GM23338 (cell line): ENCODE results near the gene APBB1IP. TPM values are rescaled to one million over a fixed set of nuclear protein-coding genes. Genes with fewer than 3 reads are reported as not detected.

Experiments
- ATAC-seq: fragments of 200-7000 bp; cut with Tn5 transposase; 3 replicates; pipeline ENCODE4 v1.9.1; 2020
- DNase-seq: peaks from one replicate; pipeline ENCODE4 v3.0.0-alpha.2; 2015; ENCODE audit warnings: low spot score
- H2AFZ ChIP-seq: fragments of 200-600 bp; sonication (generic); 2 replicates; pipeline ENCODE4 v1.8.0; 2016; ENCODE audit warnings: antibody characterized with exemption, mild to moderate bottlenecking, moderate library complexity
- H3F3A ChIP-seq: fragments of 200-600 bp; sonication (generic); replicated peaks from 2 replicates; pipeline ENCODE4 v1.8.0; 2017; ENCODE audit warnings: antibody characterized with exemption, mixed run types, low read depth
- H3K27ac ChIP-seq: fragments of 200-600 bp; sonication (generic); 2 replicates; pipeline ENCODE4 v1.6.1; 2016; ENCODE audit warnings: low read depth
- H3K27me3 ChIP-seq: fragments of 200-600 bp; sonication (generic); 2 replicates; pipeline ENCODE4 v1.8.0; 2016; ENCODE audit warnings: mild to moderate bottlenecking, mixed run types, moderate library complexity; ENCODE audit not compliant: insufficient read depth
- H3K36me3 ChIP-seq: fragments of 200-600 bp; sonication (generic); 2 replicates; pipeline ENCODE4 v1.8.0; 2016; ENCODE audit warnings: mild to moderate bottlenecking; ENCODE audit not compliant: insufficient read depth
- H3K4me1 ChIP-seq: fragments of 200-600 bp; sonication (generic); 2 replicates; pipeline ENCODE4 v1.8.0; 2016; ENCODE audit warnings: mild to moderate bottlenecking, moderate library complexity; ENCODE audit not compliant: insufficient read depth
- H3K4me2 ChIP-seq: fragments of 200-600 bp; sonication (generic); 2 replicates; pipeline ENCODE4 v1.7.1; 2017; ENCODE audit warnings: mixed run types
- H3K4me3 ChIP-seq: fragments of 200-600 bp; sonication (generic); 2 replicates; pipeline ENCODE4 v1.6.1; 2016; ENCODE audit warnings: mixed run types
- H3K79me2 ChIP-seq: fragments of 200-600 bp; sonication (generic); replicated peaks from 2 replicates; pipeline ENCODE4 v1.8.0; 2017; ENCODE audit warnings: mild to moderate bottlenecking; ENCODE audit not compliant: insufficient read depth
- H3K9me2 ChIP-seq: fragments of 200-600 bp; sonication (generic); 2 replicates; pipeline ENCODE4 v1.8.0; 2017; ENCODE audit not compliant: insufficient read depth
- H4K20me1 ChIP-seq: fragments of 200-600 bp; sonication (generic); replicated peaks from 2 replicates; pipeline ENCODE4 v1.8.0; 2017; ENCODE audit warnings: mild to moderate bottlenecking; ENCODE audit not compliant: insufficient read depth
- H3K27ac Mint-ChIP-seq: 2 replicates; pipeline ENCODE4 v1.8.0; 2020; ENCODE audit warnings: inconsistent platforms, mild to moderate bottlenecking, moderate library complexity, mixed read lengths
- H3K27me3 Mint-ChIP-seq: 3 replicates; pipeline ENCODE4 v1.8.0; 2022; ENCODE audit warnings: low read depth, mild to moderate bottlenecking, moderate library complexity, mixed read lengths, inconsistent platforms; ENCODE audit not compliant: insufficient read depth, poor library complexity
- H3K36me3 Mint-ChIP-seq: 3 replicates; pipeline ENCODE4 v1.8.0; 2021; ENCODE audit warnings: low read depth, mild to moderate bottlenecking, inconsistent platforms, moderate library complexity, mixed read lengths
- H3K4me1 Mint-ChIP-seq: 3 replicates; pipeline ENCODE4 v1.8.0; 2020; ENCODE audit warnings: mild to moderate bottlenecking, inconsistent platforms, mixed read lengths
- H3K4me3 Mint-ChIP-seq: 3 replicates; pipeline ENCODE4 v1.8.0; 2021; ENCODE audit warnings: moderate library complexity, mild to moderate bottlenecking, inconsistent platforms, mixed read lengths
- H3K9me3 Mint-ChIP-seq: 3 replicates; pipeline ENCODE4 v1.8.0; 2020; ENCODE audit warnings: moderate library complexity, mild to moderate bottlenecking, inconsistent platforms, mixed read lengths
- CREB1 ChIP-seq: fragments of 250-450 bp; sonication (Bioruptor Pico); IDR thresholded peaks from 2 replicates; pipeline ENCODE4 v1.5.0; 2020; ENCODE audit warnings: low read depth, mild to moderate bottlenecking, moderate library complexity
- ETS1 ChIP-seq: IDR thresholded peaks from 2 replicates; pipeline ENCODE4 v1.6.1; 2016; ENCODE audit warnings: antibody characterized with exemption
- EZH2 ChIP-seq: fragments of 200-600 bp; sonication (generic); IDR thresholded peaks from one replicate; pipeline ENCODE4 v1.8.0; 2017; ENCODE audit warnings: antibody characterized with exemption, mild to moderate bottlenecking, low read depth; ENCODE audit not compliant: unreplicated experiment
- EZH2phosphoT487 ChIP-seq: fragments of 200-600 bp; sonication (generic); IDR thresholded peaks from one replicate; pipeline ENCODE4 v1.8.1; 2018; ENCODE audit warnings: antibody characterized with exemption; ENCODE audit not compliant: unreplicated experiment
- JUNB ChIP-seq: IDR thresholded peaks from one replicate; pipeline ENCODE4 v1.6.1; 2016; ENCODE audit warnings: antibody characterized with exemption; ENCODE audit not compliant: unreplicated experiment
- NANOG ChIP-seq: IDR thresholded peaks from 2 replicates; pipeline ENCODE4 v1.6.1; 2016; ENCODE audit warnings: antibody characterized with exemption, borderline replicate concordance
- POLR2AphosphoS5 ChIP-seq: IDR thresholded peaks from 2 replicates; pipeline ENCODE4 v1.6.1; 2016; ENCODE audit warnings: antibody characterized with exemption, low read depth
- REST ChIP-seq: IDR thresholded peaks from one replicate; pipeline ENCODE4 v1.6.1; 2018; ENCODE audit warnings: antibody characterized with exemption; ENCODE audit not compliant: unreplicated experiment
- STAT1 ChIP-seq: IDR thresholded peaks from one replicate; pipeline ENCODE4 v1.6.1; 2016; ENCODE audit warnings: antibody characterized with exemption; ENCODE audit not compliant: unreplicated experiment
- ZNF114 ChIP-seq: fragments of 250-450 bp; sonication (Bioruptor Pico); IDR thresholded peaks from 2 replicates; pipeline ENCODE4 v1.5.0; 2020; ENCODE audit warnings: mild to moderate bottlenecking, moderate library complexity
- ZNF331 ChIP-seq: fragments of 250-450 bp; sonication (Bioruptor Pico); IDR thresholded peaks from 2 replicates; pipeline ENCODE4 v1.5.0; 2020; ENCODE audit warnings: low read depth, mild to moderate bottlenecking, moderate library complexity
- ZNF462 ChIP-seq: fragments of 250-450 bp; sonication (Bioruptor Pico); IDR thresholded peaks from 2 replicates; pipeline ENCODE4 v1.5.0; 2020; ENCODE audit warnings: mild to moderate bottlenecking, moderate library complexity
- polyA plus RNA-seq: library from polyadenylated mRNA; unstranded; fragments of >200 nt; fragmentation: Nextera tagmentation; extraction: Ambion mirVana; gene quantifications from 2 replicates; pipeline ENCODE4 v1.2.1, GENCODE V29; 2016
- total RNA-seq: library from RNA; depleted of rRNA; stranded (reverse); fragments of >200 nt; shearing (Covaris generic); gene quantifications from 2 replicates; pipeline ENCODE4 v1.2.3, GENCODE V29; 2014
- TF ChIP-seq, protein P1 (sequence below), 2 experiments: fragments of 200-600 bp in 1 of 2; sonication (generic) in 1 of 2; conservative IDR thresholded peaks; 2 replicates each; pipeline versions ENCODE4 v1.5.1 to v1.6.1; 2016 to 2017; ENCODE audit warnings: antibody characterized with exemption in 2 of 2, low read depth in 2 of 2, mild to moderate bottlenecking in 2 of 2, moderate library complexity in 1 of 2

Gene APBB1IP
- total and polyA plus RNA-seq, 2 experiments from 2014 or later, result 0.14 to 0.16 TPM

DNA sequence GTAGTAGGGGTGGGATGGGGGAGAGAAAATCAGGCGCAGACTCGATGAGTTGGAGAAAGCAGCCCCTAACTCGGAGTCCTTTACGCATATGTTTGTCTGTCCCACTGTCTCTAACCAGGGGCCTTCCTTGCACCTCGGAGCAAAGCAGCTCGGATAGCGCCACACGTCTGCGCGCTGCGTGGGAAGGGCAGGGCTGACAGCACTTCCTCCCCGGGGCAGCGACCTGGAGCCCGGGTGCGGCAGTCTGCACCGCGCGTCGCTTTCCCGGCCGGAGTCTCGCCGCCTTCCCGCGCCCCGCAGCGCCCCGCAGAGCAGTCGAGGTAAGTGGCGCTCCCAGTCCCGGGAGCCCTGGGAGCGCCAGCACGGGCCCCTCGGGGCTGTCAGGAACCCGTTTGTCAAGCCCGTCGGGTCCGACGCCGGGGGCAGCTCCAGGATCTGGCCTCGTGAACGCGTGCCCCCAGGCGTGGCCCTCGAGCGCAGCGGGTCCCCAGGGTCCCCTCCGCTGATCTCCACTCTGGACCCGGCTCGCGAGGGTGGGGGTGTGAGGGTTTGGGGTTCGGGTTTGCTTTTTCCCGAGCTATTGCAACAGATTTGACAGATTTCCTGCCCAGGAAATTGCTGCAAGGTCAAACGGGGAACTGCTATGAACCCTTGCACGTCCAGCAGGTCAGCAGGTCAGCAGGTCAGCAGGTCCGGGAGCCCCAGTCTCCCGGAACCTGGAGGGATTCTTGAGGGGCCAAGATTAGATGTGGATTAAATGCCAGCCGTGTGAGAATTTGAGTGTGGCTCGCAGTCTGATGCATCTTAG, 597 bp downstream of the APBB1IP start:
- Histone ChIP-seq H3K4me1 (peaks cover 14% of the 10 kb centered on the region; the same call in 1 of the 2 replicates), H2AFZ (peak overlapping the region; percentile 91), H3K4me2 (peak overlapping the region; percentile 85), H3K27me3 (peaks cover 38% of the 10 kb centered on the region), H4K20me1 (no peaks in the 10 kb centered on the region), H3K36me3 (no peaks in the 10 kb centered on the region), H3K27ac (no peak overlapping the region), H3F3A (no peaks in the 10 kb centered on the region), H3K4me3 (peak overlapping the region; percentile 63), H3K9me2 (no peaks in the 10 kb centered on the region), H3K79me2 (no peaks in the 10 kb centered on the region)
- ATAC-seq, result peak; percentile 86
- H3K4me1 Mint-ChIP-seq, result peaks cover 6% of the 10 kb centered on the region; the same call in 2 of the 3 replicates
- TF ChIP-seq EZH2 (no peak), ZNF331 (CRISPR knock-in tag) (no peak), ZNF114 (no peak), ZNF462 (no peak), ETS1 (no peak), EZH2phosphoT487 (no peak), STAT1 (no peak), REST (no peak), CREB1 (no peak), POLR2AphosphoS5 (no peak), NANOG (no peak), JUNB (no peak)
- TF ChIP-seq, protein P1, sequence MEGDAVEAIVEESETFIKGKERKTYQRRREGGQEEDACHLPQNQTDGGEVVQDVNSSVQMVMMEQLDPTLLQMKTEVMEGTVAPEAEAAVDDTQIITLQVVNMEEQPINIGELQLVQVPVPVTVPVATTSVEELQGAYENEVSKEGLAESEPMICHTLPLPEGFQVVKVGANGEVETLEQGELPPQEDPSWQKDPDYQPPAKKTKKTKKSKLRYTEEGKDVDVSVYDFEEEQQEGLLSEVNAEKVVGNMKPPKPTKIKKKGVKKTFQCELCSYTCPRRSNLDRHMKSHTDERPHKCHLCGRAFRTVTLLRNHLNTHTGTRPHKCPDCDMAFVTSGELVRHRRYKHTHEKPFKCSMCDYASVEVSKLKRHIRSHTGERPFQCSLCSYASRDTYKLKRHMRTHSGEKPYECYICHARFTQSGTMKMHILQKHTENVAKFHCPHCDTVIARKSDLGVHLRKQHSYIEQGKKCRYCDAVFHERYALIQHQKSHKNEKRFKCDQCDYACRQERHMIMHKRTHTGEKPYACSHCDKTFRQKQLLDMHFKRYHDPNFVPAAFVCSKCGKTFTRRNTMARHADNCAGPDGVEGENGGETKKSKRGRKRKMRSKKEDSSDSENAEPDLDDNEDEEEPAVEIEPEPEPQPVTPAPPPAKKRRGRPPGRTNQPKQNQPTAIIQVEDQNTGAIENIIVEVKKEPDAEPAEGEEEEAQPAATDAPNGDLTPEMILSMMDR (conservative IDR thresholded peaks at IDR 0.05; ENCODE audit: low read depth in 2 of 2), result no peak; a peak in 1 of 4 replicates
- peak overlapping the region; percentile 67 for H3K4me3 Mint-ChIP-seq
- peak; percentile 61 for DNase-seq
- no peak overlapping the region for H3K27ac Mint-ChIP-seq
- peaks cover 10% of the 10 kb centered on the region for H3K27me3 Mint-ChIP-seq
- H3K36me3 Mint-ChIP-seq, result no peaks in the 10 kb centered on the region
- H3K9me3 Mint-ChIP-seq, result no peaks in the 10 kb centered on the region
